ENCODE measurements around the gene MC1R.

MC1R gene

DNA sequence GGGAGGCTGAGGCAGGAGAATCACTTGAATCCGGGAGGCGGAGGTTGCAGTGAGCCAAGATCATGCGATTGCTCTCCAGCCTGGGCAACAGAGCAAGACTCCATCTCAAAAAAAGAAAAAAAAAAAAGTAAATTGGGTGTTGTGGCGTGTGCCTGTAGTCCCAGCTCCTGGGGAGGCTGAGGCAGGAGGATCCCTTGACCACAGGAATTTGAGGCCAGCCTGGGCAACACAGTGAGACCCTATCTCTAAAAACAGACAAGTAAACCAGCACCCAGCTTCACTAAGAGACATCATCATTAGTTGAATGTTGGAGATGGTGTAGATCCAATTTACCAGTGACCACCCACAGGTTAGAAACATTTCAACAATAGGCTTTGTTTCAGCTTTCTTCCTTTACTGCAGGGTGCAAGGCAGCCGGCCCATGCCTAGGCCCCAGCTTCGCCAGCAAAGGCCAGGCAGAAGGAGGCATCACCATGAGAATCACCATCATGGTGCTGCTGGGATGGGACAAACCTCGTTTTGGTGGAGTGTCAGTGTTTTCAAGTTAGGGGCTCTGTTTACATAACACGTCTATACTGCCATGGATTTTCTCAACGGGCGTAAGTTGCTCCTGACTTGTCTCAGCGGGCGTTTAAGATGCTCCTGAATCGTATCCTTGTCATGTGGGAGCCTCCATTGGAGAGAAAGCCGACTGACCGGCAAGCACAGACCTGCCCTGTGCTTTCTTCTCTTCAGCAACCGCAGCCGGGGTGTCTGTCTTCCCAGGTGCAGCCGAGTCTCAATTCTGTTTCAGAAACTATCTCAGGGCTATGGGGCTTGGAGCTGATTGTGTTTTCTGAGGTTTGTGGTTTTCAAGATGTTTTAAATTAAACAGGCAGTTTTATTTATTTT, 37.9 kb upstream of the MC1R start:
- no peak for DNase-seq (ENCODE audit: low spot score)
- TF ChIP-seq, protein P1, sequence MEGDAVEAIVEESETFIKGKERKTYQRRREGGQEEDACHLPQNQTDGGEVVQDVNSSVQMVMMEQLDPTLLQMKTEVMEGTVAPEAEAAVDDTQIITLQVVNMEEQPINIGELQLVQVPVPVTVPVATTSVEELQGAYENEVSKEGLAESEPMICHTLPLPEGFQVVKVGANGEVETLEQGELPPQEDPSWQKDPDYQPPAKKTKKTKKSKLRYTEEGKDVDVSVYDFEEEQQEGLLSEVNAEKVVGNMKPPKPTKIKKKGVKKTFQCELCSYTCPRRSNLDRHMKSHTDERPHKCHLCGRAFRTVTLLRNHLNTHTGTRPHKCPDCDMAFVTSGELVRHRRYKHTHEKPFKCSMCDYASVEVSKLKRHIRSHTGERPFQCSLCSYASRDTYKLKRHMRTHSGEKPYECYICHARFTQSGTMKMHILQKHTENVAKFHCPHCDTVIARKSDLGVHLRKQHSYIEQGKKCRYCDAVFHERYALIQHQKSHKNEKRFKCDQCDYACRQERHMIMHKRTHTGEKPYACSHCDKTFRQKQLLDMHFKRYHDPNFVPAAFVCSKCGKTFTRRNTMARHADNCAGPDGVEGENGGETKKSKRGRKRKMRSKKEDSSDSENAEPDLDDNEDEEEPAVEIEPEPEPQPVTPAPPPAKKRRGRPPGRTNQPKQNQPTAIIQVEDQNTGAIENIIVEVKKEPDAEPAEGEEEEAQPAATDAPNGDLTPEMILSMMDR (IDR thresholded peaks at IDR 0.05) = no peak
- no peak overlapping the region for H3K4me3 ChIP-seq
- no peak overlapping the region for H3K27ac ChIP-seq

DNA sequence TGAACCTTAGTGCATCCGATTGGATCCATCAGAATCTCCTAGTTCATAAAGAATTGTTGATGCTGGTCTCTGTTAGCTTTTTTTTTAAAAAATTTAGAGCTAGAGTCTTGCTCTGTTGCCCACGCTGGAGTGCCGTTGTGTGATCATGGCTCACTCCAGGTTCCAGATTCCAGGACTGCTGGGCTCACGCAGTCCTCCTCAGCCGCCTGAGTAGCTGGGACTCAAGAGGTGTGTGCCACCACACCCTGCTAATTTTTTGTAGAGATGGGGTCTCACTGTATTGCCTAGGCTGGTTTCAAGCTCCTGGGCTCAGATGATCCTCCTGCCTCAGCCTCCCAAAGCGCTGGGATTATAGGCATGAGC, 37.3 kb upstream of the MC1R start:
- Histone ChIP-seq H3K4me3 (no peak overlapping the region), H3K27ac (no peak overlapping the region)
- no peak for DNase-seq (ENCODE audit: low spot score)
- TF ChIP-seq, protein P1 (IDR thresholded peaks at IDR 0.05) = no peak

DNA sequence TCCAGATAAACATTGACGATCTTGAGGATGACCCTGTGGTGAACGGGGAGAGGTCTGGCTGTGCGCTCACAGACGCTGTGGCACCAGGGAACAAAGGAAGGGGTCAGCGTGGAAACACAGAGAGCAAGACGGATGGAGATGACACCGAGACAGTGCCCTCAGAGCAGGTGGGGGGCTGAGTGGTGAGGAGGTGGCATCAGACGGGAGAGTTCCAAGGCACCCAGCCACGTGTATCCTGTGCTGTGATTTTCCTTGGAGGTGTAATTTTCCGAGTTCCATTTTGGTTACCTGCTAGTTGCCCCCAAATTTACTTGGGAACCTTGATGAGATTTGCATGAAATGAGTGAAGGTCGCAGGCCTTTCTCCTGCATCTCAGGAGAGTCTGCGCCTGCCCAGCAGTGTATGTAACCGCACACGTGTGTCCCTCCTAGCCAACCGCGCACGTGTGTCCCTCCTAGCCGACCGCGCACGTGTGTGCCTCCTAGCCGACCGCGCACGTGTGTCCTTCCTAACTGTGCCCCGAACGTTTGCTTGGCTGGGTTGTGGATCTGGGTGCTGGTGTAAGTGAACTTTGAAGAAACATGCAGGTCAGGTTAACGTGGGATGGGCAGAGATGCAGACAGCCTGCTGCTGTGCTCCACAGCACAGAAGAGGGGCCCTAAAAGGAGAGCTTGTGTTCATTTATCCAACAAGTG, 35.2 kb upstream of the MC1R start:
- no peak for DNase-seq (ENCODE audit: low spot score)
- Histone ChIP-seq H3K4me3 (no peak overlapping the region), H3K27ac (no peak overlapping the region)
- TF ChIP-seq, protein P1 (IDR thresholded peaks at IDR 0.05) = no peak

DNA sequence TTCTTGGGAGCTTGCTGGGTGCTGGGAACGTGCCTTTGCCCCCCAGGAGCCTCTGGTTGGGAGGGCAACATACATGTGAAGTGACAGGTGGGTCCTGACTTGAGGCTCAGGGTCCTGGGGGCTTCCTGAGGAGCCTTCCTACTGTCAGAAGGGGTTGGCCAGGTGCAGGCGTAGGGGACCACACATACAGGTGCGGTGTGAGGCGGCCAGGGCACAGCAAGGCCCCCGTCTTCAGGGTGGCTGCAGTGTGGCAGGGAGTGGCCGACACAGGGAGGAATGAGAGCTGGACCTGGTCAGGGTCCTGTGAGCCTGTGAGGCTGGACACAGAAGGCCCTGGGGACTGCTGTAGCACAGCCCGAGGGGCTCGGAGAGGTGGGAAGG, 34.6 kb upstream of the MC1R start:
- DNase-seq (ENCODE audit: low spot score) = no peak
- TF ChIP-seq, protein P1 (IDR thresholded peaks at IDR 0.05) = no peak
- H3K27ac ChIP-seq = no peak overlapping the region
- H3K4me3 ChIP-seq = no peak overlapping the region

DNA sequence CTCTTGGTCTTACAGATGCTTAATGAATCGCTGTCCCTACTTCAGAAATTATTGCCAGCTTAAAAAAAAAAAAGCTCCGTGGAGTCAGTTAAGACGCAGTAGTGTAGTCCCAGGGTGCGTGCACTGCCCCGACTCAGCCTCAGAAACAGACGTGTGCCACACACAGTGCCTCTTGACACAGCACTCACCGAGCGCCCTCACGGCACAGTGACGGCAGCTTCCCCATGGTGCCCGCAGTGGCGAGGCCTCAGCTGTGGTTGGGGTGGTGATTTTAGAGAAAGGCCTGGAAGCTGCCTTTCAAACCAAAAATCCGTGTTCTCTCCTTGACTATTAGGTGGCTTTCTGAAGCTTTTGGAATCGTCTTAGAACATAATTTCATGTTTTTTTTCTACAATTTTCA, 31.4 kb upstream of the MC1R start:
- no peak for DNase-seq (ENCODE audit: low spot score)
- TF ChIP-seq, protein P1 (IDR thresholded peaks at IDR 0.05) = no peak
- no peak overlapping the region for H3K4me3 ChIP-seq
- no peak overlapping the region for H3K27ac ChIP-seq

DNA sequence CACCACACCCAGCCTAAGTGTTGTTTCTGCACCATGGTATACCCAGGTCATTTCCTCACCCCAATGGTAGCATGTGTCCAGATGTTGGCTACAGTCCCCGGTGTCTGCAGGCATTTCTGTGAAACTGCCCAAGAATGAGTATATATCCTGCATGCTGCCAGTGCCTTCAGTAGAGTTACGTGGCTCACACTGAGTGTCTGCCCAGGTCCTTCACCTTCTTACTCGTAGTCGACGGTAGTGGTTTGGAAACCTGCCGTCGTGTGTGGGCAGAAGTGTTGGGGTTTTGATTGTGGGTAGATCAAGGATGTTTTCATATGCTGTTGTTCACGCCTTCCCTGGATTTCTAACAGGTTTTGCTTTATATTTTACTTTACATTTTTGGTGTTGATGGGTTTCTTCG, 28.5 kb upstream of the MC1R start:
- TF ChIP-seq, protein P1 (IDR thresholded peaks at IDR 0.05) = no peak
- Histone ChIP-seq H3K27ac (no peak overlapping the region), H3K4me3 (no peak overlapping the region)
- DNase-seq (ENCODE audit: low spot score) = no peak

Measured in coronary artery (tissue), 2 donors.